Measurements from ENCODE around the gene HNRNPUL1. TPM values are rescaled to one million over a fixed set of nuclear protein-coding genes. Genes with fewer than 3 reads are reported as not detected.

Gene HNRNPUL1
- polyA plus RNA-seq, 1 donor (not counting 4 experiments of a cell fraction or from before 2014, with no cell fraction given): 48.3 TPM

DNA sequence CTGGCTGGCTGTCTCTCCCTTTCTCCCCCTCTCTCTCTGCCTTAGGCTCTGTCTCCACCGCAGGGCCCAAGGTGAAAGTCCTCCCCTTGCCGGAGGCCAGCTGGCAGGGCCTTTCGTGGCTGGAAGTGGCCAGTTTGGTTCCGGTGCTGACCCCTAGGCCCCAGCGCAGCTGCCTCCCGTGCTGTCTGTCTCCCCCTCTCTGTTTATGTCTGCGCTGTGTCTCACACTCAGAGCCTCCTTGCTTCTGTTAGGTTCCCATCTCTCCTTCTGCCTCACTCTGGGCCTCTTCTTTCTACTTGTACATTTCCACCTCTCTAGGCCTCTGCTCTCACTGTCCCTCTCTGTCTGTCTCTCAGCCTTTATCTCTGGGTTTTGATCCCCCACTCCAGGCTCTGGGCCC, 58.9 kb downstream of the HNRNPUL1 start:
- FAIRE-seq: no peak
- peaks cover 3% of the 10 kb centered on the region for H4K20me1 ChIP-seq (ENCODE audit: control insufficient read depth, extremely low read depth, insufficient read depth, low read length)
- H3K4me2 ChIP-seq (ENCODE audit: control insufficient read depth, extremely low read depth, insufficient read depth, low read depth, low read length): no peak overlapping the region

DNA sequence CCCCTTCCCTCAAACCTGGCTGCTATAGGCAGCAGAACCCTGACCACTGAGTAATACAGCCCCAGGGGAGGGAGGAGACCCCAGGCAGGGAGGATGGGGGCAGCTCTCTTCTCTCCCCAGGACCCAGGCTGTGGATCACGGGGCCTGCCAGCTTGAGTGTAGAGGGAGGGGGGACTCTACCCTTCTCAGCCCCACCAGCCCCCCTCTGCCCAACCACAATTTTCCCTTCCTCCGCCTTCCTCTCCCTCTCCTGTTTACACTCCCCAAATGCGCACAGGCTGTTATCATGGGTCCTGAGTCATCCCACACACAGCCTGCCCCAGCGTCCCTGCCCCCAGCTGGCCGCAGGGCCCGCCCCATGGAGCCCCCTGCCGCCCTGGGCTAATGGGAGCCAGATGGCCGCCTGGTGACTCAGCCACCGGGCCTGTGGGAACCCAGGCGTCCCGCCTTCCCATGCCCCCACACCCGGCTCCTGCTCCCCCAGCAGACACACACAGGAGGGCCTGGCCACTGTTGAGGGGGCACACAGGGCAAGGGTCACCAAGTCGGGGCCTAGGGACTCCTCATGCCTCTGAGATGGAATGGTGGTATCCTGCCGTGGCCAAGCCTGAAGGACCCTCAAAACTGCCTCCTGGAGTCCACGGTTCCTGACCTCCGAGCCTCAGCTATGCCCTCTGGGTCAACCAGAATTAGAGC, 59.4 kb downstream of the HNRNPUL1 start:
- H2AFZ ChIP-seq (ENCODE audit: control insufficient read depth, low read length): no peak overlapping the region
- DNase-seq (ENCODE audit: low read depth, low spot score) (no peak), FAIRE-seq (no peak)
- H3K4me3 ChIP-seq (ENCODE audit: control insufficient read depth in 2 of 3, extremely low read depth in 1 of 3, insufficient read depth in 2 of 3, low read depth in 1 of 3, low read length in 3 of 3): no peak overlapping the region
- no peaks in the 10 kb centered on the region for H3K27me3 ChIP-seq (ENCODE audit: control insufficient read depth, extremely low read depth, insufficient read depth, low read length)
- peaks cover 19 to 23% of the 10 kb centered on the region in 2 experiments for H3K36me3 ChIP-seq (ENCODE audit: control insufficient read depth in 2 of 2, extremely low read depth in 1 of 2, insufficient read depth in 2 of 2, low read length in 2 of 2)
- dilution Hi-C loops (cut with MboI; ENCODE audit: extremely low pct_ligation_motif_present, low sequenced_read_pairs): no loop called here
- no peaks in the 10 kb centered on the region for H3K9me1 ChIP-seq (ENCODE audit: control insufficient read depth, extremely low read depth, insufficient read depth, low read length)
- H3K9me3 ChIP-seq (ENCODE audit: control insufficient read depth, low read depth, low read length): no peaks in the 10 kb centered on the region
- no peak for TF ChIP-seq EZH2 (IDR thresholded peaks at IDR 0.05; ENCODE audit: low read length)
- TF ChIP-seq, protein P1, sequence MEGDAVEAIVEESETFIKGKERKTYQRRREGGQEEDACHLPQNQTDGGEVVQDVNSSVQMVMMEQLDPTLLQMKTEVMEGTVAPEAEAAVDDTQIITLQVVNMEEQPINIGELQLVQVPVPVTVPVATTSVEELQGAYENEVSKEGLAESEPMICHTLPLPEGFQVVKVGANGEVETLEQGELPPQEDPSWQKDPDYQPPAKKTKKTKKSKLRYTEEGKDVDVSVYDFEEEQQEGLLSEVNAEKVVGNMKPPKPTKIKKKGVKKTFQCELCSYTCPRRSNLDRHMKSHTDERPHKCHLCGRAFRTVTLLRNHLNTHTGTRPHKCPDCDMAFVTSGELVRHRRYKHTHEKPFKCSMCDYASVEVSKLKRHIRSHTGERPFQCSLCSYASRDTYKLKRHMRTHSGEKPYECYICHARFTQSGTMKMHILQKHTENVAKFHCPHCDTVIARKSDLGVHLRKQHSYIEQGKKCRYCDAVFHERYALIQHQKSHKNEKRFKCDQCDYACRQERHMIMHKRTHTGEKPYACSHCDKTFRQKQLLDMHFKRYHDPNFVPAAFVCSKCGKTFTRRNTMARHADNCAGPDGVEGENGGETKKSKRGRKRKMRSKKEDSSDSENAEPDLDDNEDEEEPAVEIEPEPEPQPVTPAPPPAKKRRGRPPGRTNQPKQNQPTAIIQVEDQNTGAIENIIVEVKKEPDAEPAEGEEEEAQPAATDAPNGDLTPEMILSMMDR (optimal IDR thresholded peaks at IDR 0.05 in 1 of 3, IDR thresholded peaks at IDR 0.05 in 1 of 3, conservative IDR thresholded peaks at IDR 0.05 in 1 of 3; ENCODE audit: extremely low read depth in 1 of 3, insufficient read depth in 2 of 3, low read length in 3 of 3): no peak
- H3K4me2 ChIP-seq (ENCODE audit: control insufficient read depth, extremely low read depth, insufficient read depth, low read depth, low read length): no peak overlapping the region
- H3K9ac ChIP-seq (ENCODE audit: control insufficient read depth, extremely low read depth, insufficient read depth, low read length): peak overlapping the region; percentile 24
- peaks cover 2% of the 10 kb centered on the region for H3K79me2 ChIP-seq (ENCODE audit: control insufficient read depth, insufficient read depth, low read length)
- peaks cover 3% of the 10 kb centered on the region for H4K20me1 ChIP-seq (ENCODE audit: control insufficient read depth, extremely low read depth, insufficient read depth, low read length)
- peak overlapping the region; percentile 51 for H3K27ac ChIP-seq (ENCODE audit: control insufficient read depth, insufficient read depth, low read length)
- H3K4me1 ChIP-seq (ENCODE audit: control insufficient read depth, extremely low read depth, insufficient read depth, low read length): peaks cover 21% of the 10 kb centered on the region

More for the DNA sequence above, 58.9 kb downstream of the HNRNPUL1 start:
- H3K36me3 ChIP-seq (ENCODE audit: control insufficient read depth in 2 of 2, extremely low read depth in 1 of 2, insufficient read depth in 2 of 2, low read length in 2 of 2): peaks cover 21 to 28% of the 10 kb centered on the region in 2 experiments
- TF ChIP-seq, protein P1 (optimal IDR thresholded peaks at IDR 0.05 in 1 of 3, IDR thresholded peaks at IDR 0.05 in 1 of 3, conservative IDR thresholded peaks at IDR 0.05 in 1 of 3; ENCODE audit: extremely low read depth in 1 of 3, insufficient read depth in 2 of 3, low read length in 3 of 3): no peak
- no peak for TF ChIP-seq EZH2 (IDR thresholded peaks at IDR 0.05; ENCODE audit: low read length)
- dilution Hi-C loops (cut with MboI; ENCODE audit: extremely low pct_ligation_motif_present, low sequenced_read_pairs): no loop called here
- H3K9me1 ChIP-seq (ENCODE audit: control insufficient read depth, extremely low read depth, insufficient read depth, low read length): no peaks in the 10 kb centered on the region
- peaks cover 2% of the 10 kb centered on the region for H3K79me2 ChIP-seq (ENCODE audit: control insufficient read depth, insufficient read depth, low read length)
- no peak for DNase-seq (ENCODE audit: low read depth, low spot score)
- H3K4me3 ChIP-seq (ENCODE audit: control insufficient read depth in 2 of 3, extremely low read depth in 1 of 3, insufficient read depth in 2 of 3, low read depth in 1 of 3, low read length in 3 of 3): no peak overlapping the region
- H3K4me1 ChIP-seq (ENCODE audit: control insufficient read depth, extremely low read depth, insufficient read depth, low read length): peaks cover 16% of the 10 kb centered on the region
- no peaks in the 10 kb centered on the region for H3K9me3 ChIP-seq (ENCODE audit: control insufficient read depth, low read depth, low read length)
- peak overlapping the region; percentile 24 for H3K9ac ChIP-seq (ENCODE audit: control insufficient read depth, extremely low read depth, insufficient read depth, low read length)
- H3K27ac ChIP-seq (ENCODE audit: control insufficient read depth, insufficient read depth, low read length): peak overlapping the region; percentile 51
- no peaks in the 10 kb centered on the region for H3K27me3 ChIP-seq (ENCODE audit: control insufficient read depth, extremely low read depth, insufficient read depth, low read length)
- H2AFZ ChIP-seq (ENCODE audit: control insufficient read depth, low read length): no peak overlapping the region
